Measurements from ENCODE around the gene BEND7.

Gene BEND7

GRCh38 chr10:13399236-13399635 is 129.6 kb downstream of the BEND7 start:
- Histone ChIP-seq H3K9ac (ENCODE audit: low read length) (no peak overlapping the region), H3K9me3 (ENCODE audit: insufficient read depth, low read depth, low read length) (no peaks in the 10 kb centered on the region), H3K4me3 (ENCODE audit: low read depth, low read length) (no peak overlapping the region), H3K79me2 (ENCODE audit: control insufficient read depth, insufficient read depth, low read length, poor library complexity) (no peaks in the 10 kb centered on the region), H3K4me2 (ENCODE audit: low read length) (no peak overlapping the region), H4K8ac (ENCODE audit: low read depth, low read length) (no peak overlapping the region), H4K12ac (ENCODE audit: low read depth, low read length) (no peak overlapping the region), H3K18ac (ENCODE audit: low read length) (no peak overlapping the region), H3K79me1 (ENCODE audit: low read length) (no peaks in the 10 kb centered on the region), H3K4me1 (ENCODE audit: control insufficient read depth in 1 of 2, insufficient read depth in 2 of 2, low read length in 2 of 2) (peaks cover 0 to 2% of the 10 kb centered on the region in 2 experiments), H3K27me3 (ENCODE audit: insufficient read depth, low read length) (no peaks in the 10 kb centered on the region), H2BK12ac (ENCODE audit: low read length) (no peak overlapping the region), H3K23ac (ENCODE audit: low read length) (no peak overlapping the region), H4K91ac (ENCODE audit: low read depth, low read length) (no peak overlapping the region), H3K4ac (ENCODE audit: low read depth, low read length) (no peak overlapping the region), H3K14ac (ENCODE audit: low read length) (no peak overlapping the region), H3K27ac (ENCODE audit: low read depth, low read length) (no peak overlapping the region), H2AK5ac (ENCODE audit: low read length) (no peak overlapping the region), H2BK5ac (ENCODE audit: low read depth, low read length, poor library complexity) (no peak overlapping the region), H2BK120ac (ENCODE audit: insufficient read depth, low read length, poor library complexity) (no peak overlapping the region), H3K36me3 (ENCODE audit: control insufficient read depth in 1 of 2, insufficient read depth in 2 of 2, low read length in 2 of 2) (no peaks in the 10 kb centered on the region), H2AFZ (ENCODE audit: insufficient read depth, low read length, poor library complexity) (no peak overlapping the region)
- WGBS (ENCODE audit: extremely low coverage, insufficient coverage, insufficient read length): no CpG with 5 or more reads among the region's 8 CpGs
- peak in 1 of 2 donors; percentile 10 for DNase-seq

GRCh38 chr10:13397052-13397451 is 131.8 kb downstream of the BEND7 start:
- Histone ChIP-seq H3K9ac (ENCODE audit: low read length) (no peak overlapping the region), H3K4me2 (ENCODE audit: low read length) (no peak overlapping the region), H3K23ac (ENCODE audit: low read length) (no peak overlapping the region), H3K14ac (ENCODE audit: low read length) (no peak overlapping the region), H3K27me3 (ENCODE audit: insufficient read depth, low read length) (no peaks in the 10 kb centered on the region), H3K4ac (ENCODE audit: low read depth, low read length) (no peak overlapping the region), H2AK5ac (ENCODE audit: low read length) (no peak overlapping the region), H3K9me3 (ENCODE audit: insufficient read depth, low read depth, low read length) (no peaks in the 10 kb centered on the region), H2BK120ac (ENCODE audit: insufficient read depth, low read length, poor library complexity) (no peak overlapping the region), H3K79me1 (ENCODE audit: low read length) (no peaks in the 10 kb centered on the region), H4K8ac (ENCODE audit: low read depth, low read length) (no peak overlapping the region), H2AFZ (ENCODE audit: insufficient read depth, low read length, poor library complexity) (no peak overlapping the region), H3K4me3 (ENCODE audit: low read depth, low read length) (no peak overlapping the region), H3K18ac (ENCODE audit: low read length) (no peak overlapping the region), H3K27ac (ENCODE audit: low read depth, low read length) (no peak overlapping the region), H2BK5ac (ENCODE audit: low read depth, low read length, poor library complexity) (no peak overlapping the region), H4K91ac (ENCODE audit: low read depth, low read length) (no peak overlapping the region), H3K79me2 (ENCODE audit: control insufficient read depth, insufficient read depth, low read length, poor library complexity) (no peaks in the 10 kb centered on the region), H4K12ac (ENCODE audit: low read depth, low read length) (no peak overlapping the region), H2BK12ac (ENCODE audit: low read length) (no peak overlapping the region), H3K36me3 (ENCODE audit: control insufficient read depth in 1 of 2, insufficient read depth in 2 of 2, low read length in 2 of 2) (no peaks in the 10 kb centered on the region), H3K4me1 (ENCODE audit: control insufficient read depth in 1 of 2, insufficient read depth in 2 of 2, low read length in 2 of 2) (no peaks in the 10 kb centered on the region)
- DNase-seq: no peak
- no CpG with 5 or more reads among the region's 3 CpGs for WGBS (ENCODE audit: extremely low coverage, insufficient coverage, insufficient read length)

- DNase-seq: no peak
- no peak overlapping the region for H3K14ac ChIP-seq (ENCODE audit: low read length)
- H4K91ac ChIP-seq (ENCODE audit: low read depth, low read length): no peak overlapping the region
- H3K4ac ChIP-seq (ENCODE audit: low read depth, low read length): no peak overlapping the region
- no peaks in the 10 kb centered on the region for H3K79me1 ChIP-seq (ENCODE audit: low read length)
- H3K4me2 ChIP-seq (ENCODE audit: low read length): no peak overlapping the region
- no peaks in the 10 kb centered on the region for H3K4me1 ChIP-seq (ENCODE audit: control insufficient read depth in 1 of 2, insufficient read depth in 2 of 2, low read length in 2 of 2)
- no peak overlapping the region for H3K23ac ChIP-seq (ENCODE audit: low read length)
- no peak overlapping the region for H3K27ac ChIP-seq (ENCODE audit: low read depth, low read length)
- no peak overlapping the region for H2AFZ ChIP-seq (ENCODE audit: insufficient read depth, low read length, poor library complexity)
- H4K12ac ChIP-seq (ENCODE audit: low read depth, low read length): no peak overlapping the region
- no peaks in the 10 kb centered on the region for H3K79me2 ChIP-seq (ENCODE audit: control insufficient read depth, insufficient read depth, low read length, poor library complexity)
- no peak overlapping the region for H2BK12ac ChIP-seq (ENCODE audit: low read length)
- no peaks in the 10 kb centered on the region for H3K27me3 ChIP-seq (ENCODE audit: insufficient read depth, low read length)
- H2BK120ac ChIP-seq (ENCODE audit: insufficient read depth, low read length, poor library complexity): no peak overlapping the region
- H3K36me3 ChIP-seq (ENCODE audit: control insufficient read depth in 1 of 2, insufficient read depth in 2 of 2, low read length in 2 of 2): no peaks in the 10 kb centered on the region
- H3K18ac ChIP-seq (ENCODE audit: low read length): no peak overlapping the region
- H2AK5ac ChIP-seq (ENCODE audit: low read length): no peak overlapping the region
- no peak overlapping the region for H4K8ac ChIP-seq (ENCODE audit: low read depth, low read length)
- H3K9me3 ChIP-seq (ENCODE audit: insufficient read depth, low read depth, low read length): no peaks in the 10 kb centered on the region
- no peak overlapping the region for H3K9ac ChIP-seq (ENCODE audit: low read length)
- H2BK5ac ChIP-seq (ENCODE audit: low read depth, low read length, poor library complexity): no peak overlapping the region
- no peak overlapping the region for H3K4me3 ChIP-seq (ENCODE audit: low read depth, low read length)
Measured at GRCh38 chr10:13396369-13396768, 132.4 kb downstream of the BEND7 start.

GRCh38 chr10:13395540-13395939 is 133.3 kb downstream of the BEND7 start:
- Histone ChIP-seq H4K8ac (ENCODE audit: low read depth, low read length) (no peak overlapping the region), H3K9me3 (ENCODE audit: insufficient read depth, low read depth, low read length) (no peaks in the 10 kb centered on the region), H3K4me1 (ENCODE audit: control insufficient read depth in 1 of 2, insufficient read depth in 2 of 2, low read length in 2 of 2) (no peaks in the 10 kb centered on the region), H2AFZ (ENCODE audit: insufficient read depth, low read length, poor library complexity) (no peak overlapping the region), H3K23ac (ENCODE audit: low read length) (no peak overlapping the region), H2BK5ac (ENCODE audit: low read depth, low read length, poor library complexity) (no peak overlapping the region), H3K4ac (ENCODE audit: low read depth, low read length) (no peak overlapping the region), H3K4me3 (ENCODE audit: low read depth, low read length) (no peak overlapping the region), H3K36me3 (ENCODE audit: control insufficient read depth in 1 of 2, insufficient read depth in 2 of 2, low read length in 2 of 2) (no peaks in the 10 kb centered on the region), H3K79me1 (ENCODE audit: low read length) (no peaks in the 10 kb centered on the region), H4K12ac (ENCODE audit: low read depth, low read length) (no peak overlapping the region), H2BK120ac (ENCODE audit: insufficient read depth, low read length, poor library complexity) (no peak overlapping the region), H4K91ac (ENCODE audit: low read depth, low read length) (no peak overlapping the region), H3K14ac (ENCODE audit: low read length) (no peak overlapping the region), H2BK12ac (ENCODE audit: low read length) (no peak overlapping the region), H3K4me2 (ENCODE audit: low read length) (no peak overlapping the region), H2AK5ac (ENCODE audit: low read length) (no peak overlapping the region), H3K9ac (ENCODE audit: low read length) (no peak overlapping the region), H3K79me2 (ENCODE audit: control insufficient read depth, insufficient read depth, low read length, poor library complexity) (no peaks in the 10 kb centered on the region), H3K27me3 (ENCODE audit: insufficient read depth, low read length) (no peaks in the 10 kb centered on the region), H3K27ac (ENCODE audit: low read depth, low read length) (no peak overlapping the region), H3K18ac (ENCODE audit: low read length) (no peak overlapping the region)
- WGBS (ENCODE audit: extremely low coverage, insufficient coverage, insufficient read length): no CpG with 5 or more reads among the region's 3 CpGs
- DNase-seq: no peak

Measured in trophoblast cell (in vitro differentiated cells and primary cell).